GM03348 (cell line): ENCODE measurements around the gene MMP14.
A peak's percentile ranks its signal among the peaks of the same experiment; 100 is the strongest.

Experiments
- DNase-seq: peaks from one replicate; pipeline ENCODE4 v3.0.0; 2012; ENCODE audit warnings: low spot score

Gene MMP14

GRCh38 chr14:22884738-22885523 is 48.5 kb downstream of the MMP14 start:
- DNase-seq = no peak

GRCh38 chr14:22885975-22886374 is 49.6 kb downstream of the MMP14 start:
- DNase-seq = no peak

- peak; percentile 88 for DNase-seq
Observed at GRCh38 chr14:22886500-22887259, 50.3 kb downstream of the MMP14 start.

GRCh38 chr14:22887260-22887989 is 51.0 kb downstream of the MMP14 start:
- DNase-seq = peak; percentile 50

GRCh38 chr14:22887990-22888378 is 51.6 kb downstream of the MMP14 start:
- DNase-seq = no peak

GRCh38 chr14:22888662-22889061 is 52.3 kb downstream of the MMP14 start:
- DNase-seq = no peak

- DNase-seq = no peak
Observed at GRCh38 chr14:22890416-22890815, 54.0 kb downstream of the MMP14 start.

GRCh38 chr14:22892488-22892887 is 56.1 kb downstream of the MMP14 start:
- DNase-seq = no peak

- DNase-seq = no peak
Observed at GRCh38 chr14:22893706-22894105, 57.3 kb downstream of the MMP14 start.

- DNase-seq = no peak
Observed at GRCh38 chr14:22895402-22895801, 59.0 kb downstream of the MMP14 start.

GRCh38 chr14:22896356-22896755 is 60.0 kb downstream of the MMP14 start:
- DNase-seq = no peak

GRCh38 chr14:22896760-22897159 is 60.4 kb downstream of the MMP14 start:
- DNase-seq = no peak

- no peak for DNase-seq
Observed at GRCh38 chr14:22897357-22897756, 61.0 kb downstream of the MMP14 start.
